SK-N-SH treated with all-trans-retinoic acid at 6 μM for 48 hours (cell line): ENCODE measurements around the gene ZNF136.

ENCODE experiments used
- ATAC-seq: fragments of 200-7000 bp; cut with Tn5 transposase; 3 replicates; pipeline ENCODE4 v1.9.1; 2020; ENCODE audit warnings: mild to moderate bottlenecking, moderate library complexity
- ARNTL ChIP-seq: fragments of 450-650 bp; formaldehyde crosslinking; IDR thresholded peaks from 2 replicates; pipeline ENCODE4 v1.5.0; 2020; ENCODE audit warnings: low read depth, mild to moderate bottlenecking, moderate library complexity, borderline replicate concordance
- CREB5 ChIP-seq: fragments of 250-450 bp; sonication (Bioruptor Pico); IDR thresholded peaks from 2 replicates; pipeline ENCODE4 v1.5.1; 2020; ENCODE audit warnings: low read depth, mild to moderate bottlenecking, moderate library complexity
- CSDC2 ChIP-seq: fragments of 250-450 bp; sonication (Bioruptor Pico); IDR thresholded peaks from 2 replicates; pipeline ENCODE4 v1.5.0; 2020; ENCODE audit warnings: mild to moderate bottlenecking, moderate library complexity
- CSRNP3 ChIP-seq: fragments of 250-450 bp; sonication (Bioruptor Pico); IDR thresholded peaks from 2 replicates; pipeline ENCODE4 v1.5.1; 2021; ENCODE audit warnings: mild to moderate bottlenecking, moderate library complexity
- ESRRG ChIP-seq: fragments of 250-450 bp; sonication (Bioruptor Pico); IDR thresholded peaks from 2 replicates; pipeline ENCODE4 v1.6.1; 2021; ENCODE audit warnings: mild to moderate bottlenecking
- ISL1 ChIP-seq: fragments of 250-450 bp; sonication (Bioruptor Pico); IDR thresholded peaks from 2 replicates; pipeline ENCODE4 v2.1.2; 2022; ENCODE audit warnings: mild to moderate bottlenecking, moderate library complexity
- OSR1 ChIP-seq: fragments of 250-450 bp; sonication (Bioruptor Pico); IDR thresholded peaks from 2 replicates; pipeline ENCODE4 v1.8.0; 2022; ENCODE audit warnings: moderate library complexity, mild to moderate bottlenecking, inconsistent platforms
- PATZ1 ChIP-seq: fragments of 250-450 bp; sonication (Bioruptor Pico); IDR thresholded peaks from 2 replicates; pipeline ENCODE4 v1.8.0; 2020; ENCODE audit warnings: mild to moderate bottlenecking, moderate library complexity, borderline replicate concordance
- POU6F1 ChIP-seq: fragments of 250-450 bp; sonication (Bioruptor Pico); IDR thresholded peaks from 2 replicates; pipeline ENCODE4 v1.8.0; 2021; ENCODE audit warnings: low read depth, mild to moderate bottlenecking, moderate library complexity, borderline replicate concordance
- PPARA ChIP-seq: fragments of 250-450 bp; sonication (Bioruptor Pico); IDR thresholded peaks from 2 replicates; pipeline ENCODE4 v1.5.0; 2020; ENCODE audit warnings: mild to moderate bottlenecking, borderline replicate concordance
- SNAI2 ChIP-seq: fragments of 250-450 bp; sonication (Bioruptor Pico); IDR thresholded peaks from 2 replicates; pipeline ENCODE4 v1.5.0; 2020; ENCODE audit warnings: mild to moderate bottlenecking, moderate library complexity
- TSHZ2 ChIP-seq: fragments of 250-450 bp; sonication (Bioruptor Pico); IDR thresholded peaks from 2 replicates; pipeline ENCODE4 v1.5.0; 2020; ENCODE audit warnings: mild to moderate bottlenecking, moderate library complexity
- ZC3H10 ChIP-seq: fragments of 250-450 bp; sonication (Bioruptor Pico); IDR thresholded peaks from 2 replicates; pipeline ENCODE4 v1.5.1; 2021; ENCODE audit warnings: mild to moderate bottlenecking, moderate library complexity
- ZFP3 ChIP-seq: fragments of 250-450 bp; sonication (Bioruptor Pico); IDR thresholded peaks from 2 replicates; pipeline ENCODE4 v1.5.0; 2020; ENCODE audit warnings: mild to moderate bottlenecking, moderate library complexity
- ZFP30 ChIP-seq: fragments of 450-650 bp; formaldehyde crosslinking; IDR thresholded peaks from 2 replicates; pipeline ENCODE4 v1.5.0; 2022; ENCODE audit warnings: mild to moderate bottlenecking, moderate library complexity
- ZNF565 ChIP-seq: fragments of 450-650 bp; formaldehyde crosslinking; conservative IDR thresholded peaks from 2 replicates; pipeline ENCODE4 v1.5.0; 2020; ENCODE audit warnings: low read depth, mild to moderate bottlenecking, moderate library complexity

Gene ZNF136

GRCh38 chr19:12205296-12205695 lies 42.4 kb downstream of the ZNF136 start:
- no peak for TF ChIP-seq SNAI2 (CRISPR knock-in tag)
- TF ChIP-seq ZNF565 (CRISPR knock-in tag), result no peak
- TF ChIP-seq PATZ1 (CRISPR knock-in tag), result no peak
- TF ChIP-seq ESRRG, result no peak
- no peak for TF ChIP-seq POU6F1 (CRISPR knock-in tag)
- TF ChIP-seq ARNTL (CRISPR knock-in tag), result no peak
- no peak for TF ChIP-seq TSHZ2 (CRISPR knock-in tag)
- TF ChIP-seq CREB5 (CRISPR knock-in tag), result no peak
- no peak for TF ChIP-seq CSRNP3
- no peak for TF ChIP-seq ZFP3 (CRISPR knock-in tag)
- TF ChIP-seq ZC3H10 (CRISPR knock-in tag), result no peak
- no peak for ATAC-seq

GRCh38 chr19:12208221-12208620 lies 45.3 kb downstream of the ZNF136 start:
- no peak for TF ChIP-seq PPARA (CRISPR knock-in tag)
- TF ChIP-seq ZC3H10 (CRISPR knock-in tag), result no peak
- TF ChIP-seq ZNF565 (CRISPR knock-in tag), result no peak
- no peak for TF ChIP-seq PATZ1 (CRISPR knock-in tag)
- TF ChIP-seq ARNTL (CRISPR knock-in tag), result no peak
- TF ChIP-seq CSRNP3, result no peak
- TF ChIP-seq SNAI2 (CRISPR knock-in tag), result no peak
- TF ChIP-seq CSDC2 (CRISPR knock-in tag), result no peak
- no peak for TF ChIP-seq ZFP3 (CRISPR knock-in tag)
- TF ChIP-seq OSR1 (CRISPR knock-in tag), result no peak
- no peak for TF ChIP-seq ESRRG
- TF ChIP-seq ISL1 (CRISPR knock-in tag), result no peak
- TF ChIP-seq ZFP30 (CRISPR knock-in tag), result no peak
- TF ChIP-seq TSHZ2 (CRISPR knock-in tag), result no peak
- TF ChIP-seq POU6F1 (CRISPR knock-in tag), result no peak
- ATAC-seq, result no peak
